BJ (cell line): ENCODE measurements around the gene VPS37D. TPM values are rescaled to one million over a fixed set of nuclear protein-coding genes. Genes with fewer than 3 reads are reported as not detected.
A peak's percentile ranks its signal among the peaks of the same experiment; 100 is the strongest.

Experiments used
- CTCF ChIA-PET: fragments of 350-600 bp; formaldehyde crosslinking; extraction: SDS; loops from one replicate; lab custom pipeline; 2021; ENCODE audit warnings: antibody characterized with exemption, inconsistent platforms; lab: Yijun Ruan, JAX
- POLR2A ChIA-PET: fragments of 300-600 bp; sonication (Branson Sonifier 250); formaldehyde crosslinking; extraction: SDS; loops from one replicate; lab custom pipeline; 2021; ENCODE audit warnings: antibody characterized with exemption; lab: Charles Lee
- DNase-seq: peaks from one replicate; pipeline ENCODE4 v3.0.0-alpha.2; 2011; ENCODE audit warnings: low read depth
- H3K27me3 ChIP-seq: 2 replicates; pipeline ENCODE4 v1.6.0; 2011; ENCODE audit warnings: low read length; ENCODE audit not compliant: control insufficient read depth, insufficient read depth
- H3K36me3 ChIP-seq: 2 replicates; pipeline ENCODE4 v1.5.1; 2011; ENCODE audit warnings: low read length; ENCODE audit not compliant: control insufficient read depth, insufficient read depth
- H3K4me3 ChIP-seq: 2 replicates; pipeline ENCODE4 v1.5.1; 2011; ENCODE audit warnings: low read depth, mild to moderate bottlenecking, control low read depth, low read length
- CTCF ChIP-seq: IDR thresholded peaks from 2 replicates; pipeline ENCODE4 v1.5.1; 2011; ENCODE audit warnings: low read depth, mild to moderate bottlenecking, control low read depth, inconsistent platforms, low read length, moderate library complexity; ENCODE audit not compliant: insufficient read depth
- polyA plus RNA-seq: library from polyadenylated mRNA; depleted of rRNA; stranded (reverse); fragments of >200 nt; gene quantifications from 2 replicates; pipeline ENCODE4 v1.2.3, GENCODE V29; 2011

VPS37D gene
- polyA plus RNA-seq, 1 experiment: 3.3 TPM

GRCh38 chr7:73717025-73717807, 49.6 kb downstream of the VPS37D start:
- DNase-seq: no peak
- H3K27me3 ChIP-seq: no peaks in the 10 kb centered on the region
- CTCF ChIA-PET: interaction anchor here (0.9 to 3.7 kb wide), 8 partner anchors 9 to 110 kb away, joined by 3 to 23 read pairs (median 4); partner anchors contain the start of gene VPS37D
- no peak overlapping the region for H3K4me3 ChIP-seq
- POLR2A ChIA-PET: interaction anchor here (0.5 kb wide), 1 partner anchor 8 kb away, joined by 4 read pairs; no protein-coding TSS in a partner anchor
- TF ChIP-seq CTCF: no peak
- H3K36me3 ChIP-seq: peaks cover 2% of the 10 kb centered on the region; the same call in 1 of the 2 replicates

GRCh38 chr7:73717991-73718405, 50.4 kb downstream of the VPS37D start:
- CTCF ChIA-PET: interaction anchor here (0.9 to 3.7 kb wide), 6 partner anchors 8 to 111 kb away, joined by 3 to 23 read pairs (median 4); partner anchors contain the start of gene VPS37D
- no peaks in the 10 kb centered on the region for H3K27me3 ChIP-seq

GRCh38 chr7:73718438-73718881, 50.8 kb downstream of the VPS37D start:
- no peak for DNase-seq
- ChIA-PET CTCF (interaction anchor here (1.0 to 3.7 kb wide), 5 partner anchors 8 to 111 kb away, joined by 3 to 23 read pairs (median 4); partner anchors contain the start of gene VPS37D), POLR2A (no interaction called here)

More at GRCh38 chr7:73717991-73718405, 50.4 kb downstream of the VPS37D start:
- DNase-seq: peak; percentile 53
- H3K36me3 ChIP-seq: peaks cover 2% of the 10 kb centered on the region; the same call in 1 of the 2 replicates
- no peak for TF ChIP-seq CTCF
- POLR2A ChIA-PET: no interaction called here
- peak overlapping the region; percentile 83 for H3K4me3 ChIP-seq

GRCh38 chr7:73718905-73719805, 51.5 kb downstream of the VPS37D start, which contains the start of gene STX1A:
STX1A (minus strand) TSS chr7:73719669; CDS start chr7:73719631, 38 bp downstream.
- no peak for DNase-seq
- POLR2A ChIA-PET: no interaction called here
- Histone ChIP-seq H3K27me3 (no peaks in the 10 kb centered on the region), H3K36me3 (no peaks in the 10 kb centered on the region), H3K4me3 (peak within 1 kb of the TSS; percentile 83)
- CTCF ChIA-PET: interaction anchor here (0.6 to 1.9 kb wide), 7 partner anchors 15 to 132 kb away, joined by 3 to 18 read pairs (median 3); no protein-coding TSS in a partner anchor
- no peak for TF ChIP-seq CTCF

More at GRCh38 chr7:73718438-73718881, 50.8 kb downstream of the VPS37D start:
- Histone ChIP-seq H3K27me3 (no peaks in the 10 kb centered on the region), H3K36me3 (peaks cover 2% of the 10 kb centered on the region; the same call in 1 of the 2 replicates), H3K4me3 (peak overlapping the region; percentile 83)
- TF ChIP-seq CTCF: no peak
